Right lobe of liver (tissue), 6 donors: ENCODE measurements around the gene SLC25A44. TPM values are rescaled to one million over a fixed set of nuclear protein-coding genes. Genes with fewer than 3 reads are reported as not detected.

ENCODE experiments used
- ATAC-seq, 4 donors: fragments of 200-7000 bp; cut with Tn5 transposase; one replicate each; pipeline ENCODE4 v1.9.1; 2020; ENCODE audit warnings: mild to moderate bottlenecking in 4 of 4, moderate library complexity in 4 of 4
- DNase-seq, 3 donors: peaks; one replicate each; pipeline ENCODE4 v3.0.0-alpha.2; 2020
- H3K27ac ChIP-seq, 3 donors: fragments of 200-600 bp; one replicate each; pipeline ENCODE4 v1.8.0; 2022
- H3K27me3 ChIP-seq, 2 donors: fragments of 200-600 bp; one replicate each; pipeline ENCODE4 v1.8.0; 2022
- H3K36me3 ChIP-seq, 4 donors: fragments of 200-600 bp; sonication (generic) in 1 of 4; one replicate each; pipeline versions ENCODE4 v1.5.1 to v1.8.0; 2017 to 2022; ENCODE audit warnings: control low read depth in 1 of 4
- H3K4me1 ChIP-seq, 4 donors: fragments of 200-600 bp; sonication (generic) in 1 of 4; one replicate each; pipeline versions ENCODE4 v1.5.1 to v1.8.0; 2017 to 2022; ENCODE audit warnings: control low read depth in 1 of 4
- H3K4me3 ChIP-seq, 3 donors: fragments of 200-600 bp; one replicate each; pipeline ENCODE4 v1.8.0; 2022
- H3K9me3 ChIP-seq, 4 donors: fragments of 200-600 bp; sonication (generic) in 1 of 4; one replicate each; pipeline versions ENCODE4 v1.5.1 to v1.8.0; 2017 to 2022; ENCODE audit warnings: control low read depth in 1 of 4
- POLR2A ChIP-seq: fragments of 450-650 bp; IDR thresholded peaks from one replicate; pipeline ENCODE4 v1.6.1; 2017; ENCODE audit warnings: antibody characterized with exemption, mild to moderate bottlenecking
- WGBS: methylation state at CpG from one replicate; pipeline ENCODE4 v1.1.6; 2018; ENCODE audit warnings: low coverage, low lambda C conversion rate; ENCODE audit not compliant: insufficient coverage; ENCODE audit errors: missing lambda C conversion rate; 5-methylcytosine and 5-hydroxymethylcytosine counted together
- intact Hi-C, 2 donors: fragments of 100-400 bp; cut with DNase I; formaldehyde crosslinking; loops; one replicate each; pipeline versions ENCODE4 v1.11.2 to v1.14.1; 2022
- total RNA-seq, 6 experiments: library from RNA; depleted of rRNA in 2 of 6; stranded (reverse); fragments of >200 nt in 2 of 6; fragmentation: NEBNext Ultra II Directional in 3 of 6; extraction: Animal tissue kit (Norgen Biotek cat#: 25700) in 3 of 6; gene quantifications; one replicate each; pipeline versions ENCODE4 v1.1.0 to v1.2.4, GENCODE V29; 2016 to 2023
- TF ChIP-seq, protein P1 (sequence below), 4 donors: fragments of 200-600 bp in 3 of 4; fragments of 450-650 bp in 1 of 4; IDR thresholded peaks; one replicate each; pipeline versions ENCODE4 v1.5.1 to v1.8.0; 2016 to 2022; ENCODE audit warnings: antibody characterized with exemption in 4 of 4, mild to moderate bottlenecking in 2 of 4
- donor health status: DM: no; HTN: yes; CAD: no.
- donor health status: DM: no; HTN: no; CAD: no.
- donor health status: DM: no; HTN: no; CAD: no.
- donor health status: DM: no; HTN: yes; CAD: no.
- donor health status: DM: no; HTN: yes; CAD: no.

SLC25A44 gene
- total RNA-seq, 6 experiments from 2014 or later, result 19.1 to 30.5 (median 20.0) TPM

DNA sequence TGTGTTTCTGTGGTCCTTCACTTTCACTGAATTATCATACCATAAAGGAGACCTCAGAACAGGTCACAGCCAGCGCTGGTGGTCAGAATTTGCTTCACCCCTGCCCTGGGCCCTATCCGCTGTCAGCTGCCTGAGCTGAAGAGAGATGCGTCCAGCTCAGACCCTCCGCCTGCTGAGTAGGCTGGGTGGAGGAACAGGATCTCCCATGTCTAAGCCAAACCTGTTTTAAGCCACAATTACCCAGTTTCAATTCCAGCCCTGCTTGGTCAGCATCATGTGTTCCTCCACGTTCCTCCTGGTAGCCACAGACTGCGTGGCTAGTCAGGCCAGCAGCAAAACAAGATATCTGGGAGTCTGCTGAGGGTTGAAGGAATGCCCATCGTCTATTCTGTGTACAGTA is 34.6 kb downstream of the SLC25A44 start:
- ATAC-seq, result peak in 2 of 4 donors; percentile 4 to 24
- intact Hi-C loops, result loop anchor here (5.0 kb wide), 1 partner anchor 81 kb away; no protein-coding TSS in a partner anchor
- H3K36me3 ChIP-seq, result peaks cover 0 to 13% (median 0%) of the 10 kb centered on the region in 4 donors
- no peak overlapping the region for H3K27ac ChIP-seq
- peaks cover 0 to 7% (median 3%) of the 10 kb centered on the region in 4 donors for H3K4me1 ChIP-seq
- no peak for DNase-seq
- no peaks in the 10 kb centered on the region for H3K27me3 ChIP-seq
- no peak overlapping the region for H3K4me3 ChIP-seq
- WGBS, result 76% methylated on average over 5 of the region's 7 CpGs
- H3K9me3 ChIP-seq, result no peaks in the 10 kb centered on the region
- TF ChIP-seq, protein P1, sequence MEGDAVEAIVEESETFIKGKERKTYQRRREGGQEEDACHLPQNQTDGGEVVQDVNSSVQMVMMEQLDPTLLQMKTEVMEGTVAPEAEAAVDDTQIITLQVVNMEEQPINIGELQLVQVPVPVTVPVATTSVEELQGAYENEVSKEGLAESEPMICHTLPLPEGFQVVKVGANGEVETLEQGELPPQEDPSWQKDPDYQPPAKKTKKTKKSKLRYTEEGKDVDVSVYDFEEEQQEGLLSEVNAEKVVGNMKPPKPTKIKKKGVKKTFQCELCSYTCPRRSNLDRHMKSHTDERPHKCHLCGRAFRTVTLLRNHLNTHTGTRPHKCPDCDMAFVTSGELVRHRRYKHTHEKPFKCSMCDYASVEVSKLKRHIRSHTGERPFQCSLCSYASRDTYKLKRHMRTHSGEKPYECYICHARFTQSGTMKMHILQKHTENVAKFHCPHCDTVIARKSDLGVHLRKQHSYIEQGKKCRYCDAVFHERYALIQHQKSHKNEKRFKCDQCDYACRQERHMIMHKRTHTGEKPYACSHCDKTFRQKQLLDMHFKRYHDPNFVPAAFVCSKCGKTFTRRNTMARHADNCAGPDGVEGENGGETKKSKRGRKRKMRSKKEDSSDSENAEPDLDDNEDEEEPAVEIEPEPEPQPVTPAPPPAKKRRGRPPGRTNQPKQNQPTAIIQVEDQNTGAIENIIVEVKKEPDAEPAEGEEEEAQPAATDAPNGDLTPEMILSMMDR (IDR thresholded peaks at IDR 0.05), result no peak
- no peak for TF ChIP-seq POLR2A

DNA sequence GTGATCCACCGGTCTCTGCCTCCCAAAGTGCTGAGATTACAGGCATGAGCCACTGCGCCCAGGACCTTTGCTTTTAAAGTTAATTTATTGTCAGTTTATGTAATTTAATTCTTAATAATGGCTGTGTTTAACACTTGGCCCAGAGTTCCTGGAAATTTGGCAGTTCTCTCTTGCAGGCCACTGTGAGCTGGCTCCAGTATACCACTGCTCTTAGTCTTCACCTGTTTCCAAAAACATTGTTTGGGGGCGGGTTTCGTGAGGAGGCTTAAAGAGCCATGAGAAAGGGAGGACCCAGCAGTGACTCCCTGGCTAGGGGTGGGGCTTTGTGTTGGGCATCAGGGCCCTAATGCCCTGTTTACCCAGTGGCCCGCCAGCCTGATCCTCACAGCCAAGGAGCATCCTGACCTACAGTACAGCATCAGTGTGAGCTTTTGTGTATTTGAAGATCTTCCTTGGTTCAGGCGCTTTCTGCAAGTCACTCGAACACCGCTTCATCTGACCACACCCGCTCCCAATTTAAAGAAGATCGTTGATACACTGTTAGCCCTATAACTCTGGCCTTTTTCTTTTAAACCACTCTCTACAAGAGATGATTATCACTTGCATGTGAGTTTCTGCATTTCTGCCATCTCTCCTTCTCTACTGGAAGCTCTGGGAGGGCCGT is 36.0 kb downstream of the SLC25A44 start:
- DNase-seq (no peak), ATAC-seq (no peak)
- Histone ChIP-seq H3K27ac (no peak overlapping the region), H3K9me3 (no peaks in the 10 kb centered on the region), H3K4me3 (no peak overlapping the region), H3K4me1 (peaks cover 0 to 3% (median 1%) of the 10 kb centered on the region in 4 donors), H3K36me3 (peaks cover 0 to 11% (median 3%) of the 10 kb centered on the region in 4 donors), H3K27me3 (no peaks in the 10 kb centered on the region)
- 91% methylated on average over 4 of the region's 11 CpGs for WGBS
- TF ChIP-seq, protein P1 (IDR thresholded peaks at IDR 0.05), result no peak
- TF ChIP-seq POLR2A, result no peak
- intact Hi-C loops, result loop anchor here (5.0 kb wide), 1 partner anchor 83 kb away; no protein-coding TSS in a partner anchor

DNA sequence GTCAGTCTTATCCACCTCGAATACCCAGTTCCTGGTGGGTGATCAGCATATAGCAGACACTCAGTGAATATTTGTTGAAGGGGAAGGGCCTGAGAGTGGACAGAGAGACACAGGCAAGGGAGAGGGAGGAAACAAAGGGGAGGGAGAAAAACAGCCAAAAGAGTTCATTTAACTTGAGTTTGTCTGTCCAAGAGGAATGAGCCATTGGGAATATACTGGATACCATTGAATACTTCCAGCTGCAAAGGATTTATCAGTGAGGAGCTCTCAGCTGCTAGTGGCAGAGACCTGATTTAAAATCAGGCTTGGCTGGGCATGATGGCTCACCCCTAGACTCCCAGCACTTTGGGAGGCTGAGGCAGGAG is 36.6 kb downstream of the SLC25A44 start:
- H3K27me3 ChIP-seq, result no peaks in the 10 kb centered on the region
- no peaks in the 10 kb centered on the region for H3K4me1 ChIP-seq
- H3K9me3 ChIP-seq, result no peaks in the 10 kb centered on the region
- intact Hi-C loops, result no loop called here
- TF ChIP-seq POLR2A, result no peak
- TF ChIP-seq, protein P1 (IDR thresholded peaks at IDR 0.05), result no peak
- no CpG with 5 or more reads among the region's 1 CpG for WGBS
- H3K36me3 ChIP-seq, result peaks cover 0 to 11% (median 4%) of the 10 kb centered on the region in 4 donors
- no peak overlapping the region for H3K4me3 ChIP-seq
- H3K27ac ChIP-seq, result no peak overlapping the region
- DNase-seq, result no peak
- no peak for ATAC-seq

DNA sequence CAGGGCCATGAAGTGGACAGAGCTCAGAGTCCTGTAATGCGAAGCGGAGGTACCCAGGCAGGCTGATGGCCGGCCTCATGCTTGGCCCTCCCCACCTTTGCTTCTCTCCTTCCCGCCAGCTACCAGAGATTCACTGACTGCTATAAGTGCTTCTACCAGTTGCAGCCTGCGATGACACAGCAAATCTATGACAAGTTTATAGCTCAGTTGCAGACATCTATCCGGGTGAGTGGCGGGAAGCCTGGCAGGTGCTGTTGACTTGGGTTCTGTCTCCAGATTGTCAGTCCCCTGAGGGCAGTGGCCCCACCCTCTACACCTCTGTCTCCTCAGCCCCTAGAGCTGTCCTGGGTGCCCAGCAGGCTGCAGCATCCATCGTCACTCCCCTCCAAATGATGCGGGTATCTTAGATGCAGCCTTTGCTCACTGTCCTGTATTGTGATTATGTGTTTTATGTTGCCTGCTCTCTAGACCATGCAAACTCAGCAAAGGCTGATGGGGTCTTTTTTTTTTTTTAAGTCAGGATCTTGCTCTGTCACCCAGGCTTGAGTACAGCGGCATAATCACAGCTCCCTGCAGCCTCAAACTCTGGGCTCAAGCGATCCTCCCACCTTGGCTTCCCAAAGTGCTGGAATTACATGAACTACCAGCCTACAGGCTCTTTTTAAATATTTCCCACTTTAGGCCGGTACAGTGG is 38.4 kb downstream of the SLC25A44 start:
- peaks cover 0 to 29% (median 14%) of the 10 kb centered on the region in 4 donors for H3K36me3 ChIP-seq
- no peaks in the 10 kb centered on the region for H3K27me3 ChIP-seq
- no peak for TF ChIP-seq POLR2A
- TF ChIP-seq, protein P1 (IDR thresholded peaks at IDR 0.05), result no peak
- DNase-seq (no peak), ATAC-seq (no peak)
- no peak overlapping the region for H3K4me3 ChIP-seq
- no peaks in the 10 kb centered on the region for H3K9me3 ChIP-seq
- WGBS, result 100% methylated on average over 2 of the region's 12 CpGs
- intact Hi-C loops, result no loop called here
- no peak overlapping the region for H3K27ac ChIP-seq
- H3K4me1 ChIP-seq, result no peaks in the 10 kb centered on the region
